ENCODE measurements around the gene CRMP1. TPM values are rescaled to one million over a fixed set of nuclear protein-coding genes. Genes with fewer than 3 reads are reported as not detected.
"Not testable (repeated sequence)": the region's sequence is repeated elsewhere in the genome, so short reads cannot be mapped to it uniquely, and the experiment has no call there.

Gene CRMP1
- total RNA-seq, 1 experiment from 2014 or later: not detected

- DNase-seq (ENCODE audit: unreplicated experiment): no peak
- intact Hi-C loops (cut with micrococcal nuclease): no loop called here
- Mint-ChIP-seq H3K4me1 (ENCODE audit: insufficient read depth, unreplicated experiment) (no peaks in the 10 kb centered on the region), H3K9me3 (ENCODE audit: unreplicated experiment) (no peaks in the 10 kb centered on the region), H3K4me3 (ENCODE audit: unreplicated experiment) (no peak overlapping the region), H3K27ac (ENCODE audit: low read depth, unreplicated experiment) (no peak overlapping the region), H3K27me3 (ENCODE audit: insufficient read depth, unreplicated experiment) (no peaks in the 10 kb centered on the region), H3K36me3 (ENCODE audit: insufficient read depth, unreplicated experiment) (no peaks in the 10 kb centered on the region)
- CTCF ChIA-PET: no interaction called here
- POLR2A ChIA-PET: no interaction called here
- no TSS peak for BruUV-seq (replicated peaks)
- no peak for TF ChIP-seq CTCF (IDR thresholded peaks at IDR 0.05; ENCODE audit: unreplicated experiment)
Measured at GRCh38 chr4:5865896-5866599, 26.8 kb downstream of the CRMP1 start.

DNA sequence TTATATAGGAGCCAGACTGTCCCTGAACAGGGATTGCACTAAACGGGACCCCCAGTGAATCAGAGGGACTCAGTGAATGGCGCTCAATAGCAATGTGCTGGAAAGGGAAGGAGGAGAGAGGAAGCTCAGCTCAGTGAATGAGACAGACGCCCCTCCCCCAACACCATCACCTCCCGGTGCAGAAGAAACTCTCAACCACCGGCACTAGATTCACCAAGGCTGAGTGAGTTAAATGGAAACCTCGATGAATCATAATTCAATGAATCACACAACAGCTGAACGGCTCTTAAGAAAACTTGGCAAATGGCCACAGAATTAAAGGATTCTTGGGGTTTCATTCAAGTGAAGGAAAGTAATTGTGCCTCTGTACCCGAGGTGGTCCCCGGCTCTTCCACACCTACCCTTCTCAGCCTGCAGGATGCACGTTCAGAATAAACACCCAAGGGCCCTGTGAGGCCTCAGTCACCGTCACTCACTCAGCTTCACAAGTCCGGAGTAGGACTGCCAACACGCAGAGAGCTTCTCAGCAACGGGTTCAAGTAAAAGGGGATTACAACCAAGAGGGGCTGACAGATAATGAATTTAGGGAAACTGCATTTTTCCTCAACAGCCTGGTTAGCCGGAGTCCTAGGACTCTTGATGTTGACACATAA, 29.3 kb downstream of the CRMP1 start:
- ChIA-PET CTCF (interaction anchor here (0.9 to 1.1 kb wide), 2 partner anchors 100 to 123 kb away, joined by 3 to 5 read pairs; no protein-coding TSS in a partner anchor), POLR2A (interaction anchor here (0.9 kb wide), 1 partner anchor 43 kb away, joined by 3 read pairs; no protein-coding TSS in a partner anchor)
- Mint-ChIP-seq H3K9me3 (ENCODE audit: unreplicated experiment) (no peaks in the 10 kb centered on the region), H3K27ac (ENCODE audit: low read depth, unreplicated experiment) (no peak overlapping the region), H3K4me3 (ENCODE audit: unreplicated experiment) (no peak overlapping the region), H3K36me3 (ENCODE audit: insufficient read depth, unreplicated experiment) (no peaks in the 10 kb centered on the region), H3K27me3 (ENCODE audit: insufficient read depth, unreplicated experiment) (no peaks in the 10 kb centered on the region), H3K4me1 (ENCODE audit: insufficient read depth, unreplicated experiment) (no peaks in the 10 kb centered on the region)
- no peak for TF ChIP-seq CTCF (IDR thresholded peaks at IDR 0.05; ENCODE audit: unreplicated experiment)
- no TSS peak for BruUV-seq (replicated peaks)
- peak; percentile 86 for DNase-seq (ENCODE audit: unreplicated experiment)
- intact Hi-C loops (cut with micrococcal nuclease): no loop called here

- H3K4me1 Mint-ChIP-seq (ENCODE audit: insufficient read depth, unreplicated experiment): no peaks in the 10 kb centered on the region
- no peaks in the 10 kb centered on the region for H3K27me3 Mint-ChIP-seq (ENCODE audit: insufficient read depth, unreplicated experiment)
- no peaks in the 10 kb centered on the region for H3K9me3 Mint-ChIP-seq (ENCODE audit: unreplicated experiment)
- no peak overlapping the region for H3K4me3 Mint-ChIP-seq (ENCODE audit: unreplicated experiment)
- BruUV-seq (replicated peaks): no TSS peak
- POLR2A ChIA-PET: interaction anchor here (0.9 kb wide), 1 partner anchor 10 kb away, joined by 3 read pairs; no protein-coding TSS in a partner anchor
- H3K36me3 Mint-ChIP-seq (ENCODE audit: insufficient read depth, unreplicated experiment): no peaks in the 10 kb centered on the region
- no peak overlapping the region for H3K27ac Mint-ChIP-seq (ENCODE audit: low read depth, unreplicated experiment)
- TF ChIP-seq CTCF (IDR thresholded peaks at IDR 0.05; ENCODE audit: unreplicated experiment): no peak
- intact Hi-C loops (cut with micrococcal nuclease): no loop called here
- CTCF ChIA-PET: no interaction called here
- no peak for DNase-seq (ENCODE audit: unreplicated experiment)
Measured at GRCh38 chr4:5858020-5858769, 34.7 kb downstream of the CRMP1 start.

DNA sequence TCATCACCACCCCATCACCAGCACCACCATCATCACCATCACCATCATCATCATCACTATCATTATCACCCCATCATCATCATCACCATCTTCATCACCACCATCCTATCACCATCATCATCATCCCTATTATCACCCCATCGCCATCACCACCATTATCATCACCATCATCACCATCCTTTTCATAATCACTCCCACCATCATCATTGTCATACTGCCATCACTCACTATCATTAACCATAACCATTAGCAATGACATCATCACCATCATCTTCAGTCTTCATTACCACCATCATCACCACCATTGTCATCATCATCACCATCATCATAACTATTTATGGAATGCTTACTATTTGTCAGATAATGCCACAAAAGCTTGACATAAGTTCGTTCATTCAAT, 35.7 kb downstream of the CRMP1 start:
- H3K27me3 Mint-ChIP-seq (ENCODE audit: insufficient read depth, unreplicated experiment): no peaks in the 10 kb centered on the region
- no TSS peak for BruUV-seq (replicated peaks)
- no peaks in the 10 kb centered on the region for H3K36me3 Mint-ChIP-seq (ENCODE audit: insufficient read depth, unreplicated experiment)
- intact Hi-C loops (cut with micrococcal nuclease): no loop called here
- no peak for TF ChIP-seq CTCF (IDR thresholded peaks at IDR 0.05; ENCODE audit: unreplicated experiment)
- POLR2A ChIA-PET: interaction anchor here (0.7 kb wide), 1 partner anchor 177 kb away, joined by 4 read pairs; no protein-coding TSS in a partner anchor
- CTCF ChIA-PET: no interaction called here
- DNase-seq (ENCODE audit: unreplicated experiment): no peak
- H3K4me3 Mint-ChIP-seq (ENCODE audit: unreplicated experiment): no peak overlapping the region
- no peaks in the 10 kb centered on the region for H3K9me3 Mint-ChIP-seq (ENCODE audit: unreplicated experiment)
- H3K4me1 Mint-ChIP-seq (ENCODE audit: insufficient read depth, unreplicated experiment): no peaks in the 10 kb centered on the region
- no peak overlapping the region for H3K27ac Mint-ChIP-seq (ENCODE audit: low read depth, unreplicated experiment)

GRCh38 chr4:5856362-5856761, 36.5 kb downstream of the CRMP1 start:
- intact Hi-C loops (cut with micrococcal nuclease); H3K27me3 Mint-ChIP-seq (ENCODE audit: insufficient read depth, unreplicated experiment); BruUV-seq (replicated peaks); POLR2A ChIA-PET; H3K36me3 Mint-ChIP-seq (ENCODE audit: insufficient read depth, unreplicated experiment); H3K9me3 Mint-ChIP-seq (ENCODE audit: unreplicated experiment); H3K4me3 Mint-ChIP-seq (ENCODE audit: unreplicated experiment); CTCF ChIA-PET; H3K4me1 Mint-ChIP-seq (ENCODE audit: insufficient read depth, unreplicated experiment); H3K27ac Mint-ChIP-seq (ENCODE audit: low read depth, unreplicated experiment); DNase-seq (ENCODE audit: unreplicated experiment): not testable (repeated sequence)

All from MCF 10A (cell line).